Hepatocyte (in vitro differentiated cells): ENCODE measurements around the gene PNPLA2. TPM values are rescaled to one million over a fixed set of nuclear protein-coding genes. Genes with fewer than 3 reads are reported as not detected.

Experiments used
- DNase-seq: peaks from one replicate; pipeline ENCODE4 v3.0.0-alpha.2; 2016; ENCODE audit warnings: low spot score
- H2AFZ ChIP-seq: fragments of 200-600 bp; sonication (generic); 2 replicates; pipeline ENCODE4 v1.6.0; 2016; ENCODE audit warnings: antibody characterized with exemption, mild to moderate bottlenecking
- H3K27ac ChIP-seq: fragments of 200-600 bp; sonication (generic); 2 replicates; pipeline ENCODE4 v1.5.1; 2016; ENCODE audit warnings: mild to moderate bottlenecking
- H3K27me3 ChIP-seq: fragments of 200-600 bp; sonication (generic); 2 replicates; pipeline ENCODE4 v1.6.1; 2016
- H3K36me3 ChIP-seq: fragments of 200-600 bp; sonication (generic); replicated peaks from 2 replicates; pipeline ENCODE4 v1.5.1; 2016; ENCODE audit warnings: low read depth; ENCODE audit not compliant: insufficient read depth
- H3K4me1 ChIP-seq: fragments of 200-600 bp; sonication (generic); 2 replicates; pipeline ENCODE4 v1.5.1; 2016; ENCODE audit warnings: mild to moderate bottlenecking, moderate library complexity; ENCODE audit not compliant: insufficient read depth
- H3K4me2 ChIP-seq: fragments of 200-600 bp; sonication (generic); 2 replicates; pipeline ENCODE4 v1.6.0; 2016
- H3K4me3 ChIP-seq: fragments of 200-600 bp; sonication (generic); 2 replicates; pipeline ENCODE4 v1.5.1; 2016; ENCODE audit warnings: mild to moderate bottlenecking
- H3K79me2 ChIP-seq: fragments of 200-600 bp; sonication (generic); 2 replicates; pipeline ENCODE4 v1.6.0; 2017; ENCODE audit warnings: mild to moderate bottlenecking
- H3K9me2 ChIP-seq: fragments of 200-600 bp; sonication (generic); replicated peaks from 2 replicates; pipeline ENCODE4 v1.6.0; 2017; ENCODE audit warnings: mild to moderate bottlenecking; ENCODE audit not compliant: insufficient read depth
- H3K9me3 ChIP-seq: fragments of 200-600 bp; sonication (generic); 2 replicates; pipeline ENCODE4 v1.5.1; 2016; ENCODE audit warnings: low read depth, mild to moderate bottlenecking
- H4K20me1 ChIP-seq: fragments of 200-600 bp; sonication (generic); 2 replicates; pipeline ENCODE4 v1.6.0; 2016; ENCODE audit warnings: mild to moderate bottlenecking; ENCODE audit not compliant: insufficient read depth, poor library complexity, severe bottlenecking
- EZH2 ChIP-seq: fragments of 200-600 bp; sonication (generic); IDR thresholded peaks from 2 replicates; pipeline ENCODE4 v1.6.1; 2016; ENCODE audit warnings: antibody characterized with exemption, mild to moderate bottlenecking, borderline replicate concordance
- EZH2phosphoT487 ChIP-seq: fragments of 200-600 bp; sonication (generic); IDR thresholded peaks from one replicate; pipeline ENCODE4 v1.6.1; 2018; ENCODE audit warnings: antibody characterized with exemption, mild to moderate bottlenecking, low read depth, moderate library complexity; ENCODE audit not compliant: unreplicated experiment, severe bottlenecking
- WGBS: methylation state at CpG from one replicate; pipeline ENCODE4 v1.1.6; 2016; ENCODE audit warnings: low lambda C conversion rate; ENCODE audit errors: missing lambda C conversion rate; 5-methylcytosine and 5-hydroxymethylcytosine counted together
- polyA plus RNA-seq: library from polyadenylated mRNA; unstranded; fragments of >200 nt; fragmentation: Nextera tagmentation; extraction: Ambion mirVana; gene quantifications from 2 replicates; pipeline ENCODE4 v1.2.1, GENCODE V29; 2016
- total RNA-seq: library from RNA; depleted of rRNA; stranded (reverse); fragments of >200 nt; gene quantifications from 2 replicates; pipeline ENCODE4 v1.2.3, GENCODE V29; 2014
- TF ChIP-seq, protein P1 (sequence below): fragments of 200-600 bp; sonication (generic); IDR thresholded peaks from 2 replicates; pipeline ENCODE4 v1.5.1; 2016; ENCODE audit warnings: antibody characterized with exemption, mild to moderate bottlenecking; ENCODE audit not compliant: poor library complexity

The PNPLA2 gene
- total and polyA plus RNA-seq, 2 experiments from 2014 or later, result 12.9 to 50.0 TPM

DNA sequence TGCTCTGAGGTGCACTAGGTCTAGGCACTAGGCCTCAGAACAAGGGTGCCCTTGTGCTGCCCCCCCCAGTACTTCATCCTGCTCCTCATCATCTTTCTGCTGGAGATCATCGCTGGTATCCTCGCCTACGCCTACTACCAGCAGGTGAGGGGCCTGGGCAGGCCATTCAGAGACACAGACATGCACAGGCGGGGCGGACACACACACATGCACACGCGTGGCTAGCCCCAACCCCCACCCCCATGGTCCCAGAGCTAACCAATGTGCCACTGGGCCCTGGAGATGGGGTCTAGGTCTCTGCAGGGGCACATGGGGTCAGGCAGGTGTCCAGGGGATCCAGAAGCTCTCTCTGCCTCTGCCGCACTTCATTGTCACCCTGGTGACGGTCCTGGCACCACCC, 18.0 kb downstream of the PNPLA2 start:
- Histone ChIP-seq H4K20me1 (peaks cover 28% of the 10 kb centered on the region), H3K9me2 (no peaks in the 10 kb centered on the region), H3K9me3 (no peaks in the 10 kb centered on the region), H3K4me3 (no peak overlapping the region), H2AFZ (no peak overlapping the region), H3K4me1 (peaks cover 32% of the 10 kb centered on the region), H3K79me2 (peaks cover 51% of the 10 kb centered on the region), H3K4me2 (no peak overlapping the region), H3K27me3 (no peaks in the 10 kb centered on the region), H3K36me3 (no peaks in the 10 kb centered on the region), H3K27ac (no peak overlapping the region)
- DNase-seq, result no peak
- WGBS, result 88% methylated on average over 9 of the region's 9 CpGs
- TF ChIP-seq EZH2phosphoT487 (no peak), EZH2 (no peak)
- TF ChIP-seq, protein P1, sequence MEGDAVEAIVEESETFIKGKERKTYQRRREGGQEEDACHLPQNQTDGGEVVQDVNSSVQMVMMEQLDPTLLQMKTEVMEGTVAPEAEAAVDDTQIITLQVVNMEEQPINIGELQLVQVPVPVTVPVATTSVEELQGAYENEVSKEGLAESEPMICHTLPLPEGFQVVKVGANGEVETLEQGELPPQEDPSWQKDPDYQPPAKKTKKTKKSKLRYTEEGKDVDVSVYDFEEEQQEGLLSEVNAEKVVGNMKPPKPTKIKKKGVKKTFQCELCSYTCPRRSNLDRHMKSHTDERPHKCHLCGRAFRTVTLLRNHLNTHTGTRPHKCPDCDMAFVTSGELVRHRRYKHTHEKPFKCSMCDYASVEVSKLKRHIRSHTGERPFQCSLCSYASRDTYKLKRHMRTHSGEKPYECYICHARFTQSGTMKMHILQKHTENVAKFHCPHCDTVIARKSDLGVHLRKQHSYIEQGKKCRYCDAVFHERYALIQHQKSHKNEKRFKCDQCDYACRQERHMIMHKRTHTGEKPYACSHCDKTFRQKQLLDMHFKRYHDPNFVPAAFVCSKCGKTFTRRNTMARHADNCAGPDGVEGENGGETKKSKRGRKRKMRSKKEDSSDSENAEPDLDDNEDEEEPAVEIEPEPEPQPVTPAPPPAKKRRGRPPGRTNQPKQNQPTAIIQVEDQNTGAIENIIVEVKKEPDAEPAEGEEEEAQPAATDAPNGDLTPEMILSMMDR, result no peak

DNA sequence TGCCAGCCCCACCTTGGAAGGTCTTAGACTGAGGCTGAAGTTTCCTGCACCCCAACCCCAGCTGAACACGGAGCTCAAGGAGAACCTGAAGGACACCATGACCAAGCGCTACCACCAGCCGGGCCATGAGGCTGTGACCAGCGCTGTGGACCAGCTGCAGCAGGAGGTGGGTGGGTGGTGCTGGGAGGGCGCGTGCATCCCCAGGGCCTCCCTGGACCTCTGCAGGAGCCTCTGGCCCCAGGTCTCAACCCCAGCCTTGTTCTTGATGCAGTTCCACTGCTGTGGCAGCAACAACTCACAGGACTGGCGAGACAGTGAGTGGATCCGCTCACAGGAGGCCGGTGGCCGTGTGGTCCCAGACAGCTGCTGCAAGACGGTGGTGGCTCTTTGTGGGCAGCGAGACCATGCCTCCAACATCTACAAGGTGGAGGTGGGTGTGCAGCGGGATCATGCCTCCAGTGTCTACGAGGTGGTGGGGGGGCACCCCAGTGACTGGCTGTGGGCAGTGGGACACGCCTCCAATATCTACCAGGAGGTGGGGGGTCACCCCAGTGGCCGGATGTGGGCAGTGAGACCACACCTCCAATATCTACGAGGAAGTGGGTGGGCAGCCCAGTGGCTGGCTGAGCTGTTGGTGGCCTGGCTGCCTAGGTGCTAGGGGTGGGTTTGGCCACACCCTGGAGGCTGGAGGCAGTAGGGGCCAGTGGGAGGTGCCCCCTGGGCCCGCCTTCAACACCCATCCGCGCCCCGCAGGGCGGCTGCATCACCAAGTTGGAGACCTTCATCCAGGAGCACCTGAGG, 18.7 kb downstream of the PNPLA2 start:
- Histone ChIP-seq H3K4me3 (no peak overlapping the region), H3K27ac (no peak overlapping the region), H3K4me2 (no peak overlapping the region), H3K9me2 (no peaks in the 10 kb centered on the region), H3K9me3 (no peaks in the 10 kb centered on the region), H4K20me1 (peaks cover 34% of the 10 kb centered on the region), H2AFZ (no peak overlapping the region), H3K27me3 (no peaks in the 10 kb centered on the region), H3K4me1 (peaks cover 25% of the 10 kb centered on the region), H3K36me3 (no peaks in the 10 kb centered on the region), H3K79me2 (peaks cover 56% of the 10 kb centered on the region)
- DNase-seq, result no peak
- WGBS, result 93% methylated on average over 22 of the region's 22 CpGs
- TF ChIP-seq EZH2phosphoT487, result no peak
- no peak for TF ChIP-seq EZH2
- TF ChIP-seq, protein P1, result no peak

DNA sequence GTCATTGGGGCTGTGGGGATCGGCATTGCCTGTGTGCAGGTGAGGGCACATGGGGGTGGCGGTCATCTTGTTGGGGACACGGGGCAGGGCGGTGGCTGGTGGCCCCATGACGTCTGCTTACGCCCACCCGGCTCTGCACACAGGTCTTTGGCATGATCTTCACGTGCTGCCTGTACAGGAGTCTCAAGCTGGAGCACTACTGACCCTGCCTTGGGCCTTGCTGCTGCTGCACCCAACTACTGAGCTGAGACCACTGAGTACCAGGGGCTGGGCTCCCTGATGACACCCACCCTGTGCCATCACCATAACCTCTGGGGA, 19.2 kb downstream of the PNPLA2 start:
- Histone ChIP-seq H2AFZ (no peak overlapping the region), H3K9me2 (no peaks in the 10 kb centered on the region), H3K79me2 (peaks cover 56% of the 10 kb centered on the region), H4K20me1 (peaks cover 34% of the 10 kb centered on the region), H3K27me3 (no peaks in the 10 kb centered on the region), H3K4me1 (peaks cover 23% of the 10 kb centered on the region), H3K4me3 (no peak overlapping the region), H3K27ac (no peak overlapping the region), H3K9me3 (no peaks in the 10 kb centered on the region), H3K36me3 (no peaks in the 10 kb centered on the region), H3K4me2 (no peak overlapping the region)
- no peak for DNase-seq
- TF ChIP-seq, protein P1, result no peak
- 91% methylated on average over 8 of the region's 8 CpGs for WGBS
